T-helper 2 cell treated with Interferon-gamma antibody and Interleukin-4, amounts not matched to agents 100 ng/mL and 5 ng/mL, for 36 hours (primary cell): ENCODE results near the gene NDUFS6. TPM values are rescaled to one million over a fixed set of nuclear protein-coding genes. Genes with fewer than 3 reads are reported as not detected.
"Not testable (repeated sequence)": the region's sequence is repeated elsewhere in the genome, so short reads cannot be mapped to it uniquely, and the experiment has no call there.

Source experiments
- intact Hi-C: fragments of 100-400 bp; cut with micrococcal nuclease; formaldehyde crosslinking; loops from one replicate; pipeline ENCODE4 v1.15.1; 2023
- total RNA-seq: library from RNA; stranded (reverse); gene quantifications from 2 replicates; pipeline ENCODE4 v1.2.3, GENCODE V29; 2022

Gene NDUFS6
- total RNA-seq, 1 donor from 2014 or later: 35.3 TPM

DNA sequence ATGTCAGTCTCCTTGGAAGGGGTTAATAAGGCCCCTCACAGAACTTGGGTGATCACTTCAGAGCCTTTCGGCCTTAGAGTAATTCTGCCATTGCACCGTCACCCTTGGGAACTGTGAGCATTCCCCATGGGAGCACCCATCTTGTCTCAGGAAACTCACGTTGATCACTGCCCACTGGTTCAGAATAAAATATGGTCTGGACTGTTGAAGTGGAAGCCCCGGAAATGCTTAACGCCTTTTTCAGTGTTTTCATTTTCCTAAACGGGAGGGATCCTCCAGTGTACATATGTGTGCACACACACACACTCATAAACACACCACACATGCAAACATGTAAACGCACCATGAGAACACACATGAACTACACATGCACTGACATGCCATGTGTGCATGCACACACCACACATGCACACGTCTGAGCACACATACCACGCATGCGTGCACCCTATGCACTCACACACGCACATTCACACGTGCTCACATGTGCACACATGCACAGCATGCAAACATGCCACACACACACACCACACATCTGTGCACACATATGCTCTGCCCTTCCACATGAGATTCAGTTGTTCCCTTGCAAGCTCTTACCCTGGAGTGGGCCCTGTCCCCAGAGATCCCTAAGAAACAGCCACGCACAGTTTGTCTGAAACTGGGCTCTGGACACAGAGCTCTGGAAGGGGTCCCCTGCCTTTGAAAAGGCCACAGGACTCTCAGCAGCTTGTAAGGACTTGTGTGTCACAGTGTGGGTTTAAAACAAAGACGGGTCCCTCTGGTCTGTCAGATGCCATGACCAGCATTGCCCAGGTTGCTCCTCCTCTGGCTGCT, 18.6 kb upstream of the NDUFS6 start:
- intact Hi-C loops: no loop called here

DNA sequence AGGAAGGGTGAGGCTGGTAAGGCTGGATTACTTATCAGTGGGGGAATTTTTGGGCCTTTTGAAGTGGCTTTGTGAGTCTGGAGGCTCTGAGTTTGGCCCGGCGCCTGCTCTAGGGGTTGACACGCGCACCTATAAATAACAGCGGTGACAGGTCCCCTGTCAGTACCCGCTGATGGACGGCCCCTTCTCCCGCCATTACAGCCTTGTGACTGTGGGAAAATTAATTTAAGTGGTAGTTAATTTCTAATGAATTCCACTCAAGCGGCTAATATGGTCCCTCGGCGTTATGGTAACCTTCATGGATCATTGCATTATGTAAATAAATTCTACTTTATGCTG, 18.0 kb upstream of the NDUFS6 start:
- intact Hi-C loops: no loop called here

GRCh38 chr5:1784197-1785050, 16.8 kb upstream of the NDUFS6 start:
- intact Hi-C loops: no loop called here

DNA sequence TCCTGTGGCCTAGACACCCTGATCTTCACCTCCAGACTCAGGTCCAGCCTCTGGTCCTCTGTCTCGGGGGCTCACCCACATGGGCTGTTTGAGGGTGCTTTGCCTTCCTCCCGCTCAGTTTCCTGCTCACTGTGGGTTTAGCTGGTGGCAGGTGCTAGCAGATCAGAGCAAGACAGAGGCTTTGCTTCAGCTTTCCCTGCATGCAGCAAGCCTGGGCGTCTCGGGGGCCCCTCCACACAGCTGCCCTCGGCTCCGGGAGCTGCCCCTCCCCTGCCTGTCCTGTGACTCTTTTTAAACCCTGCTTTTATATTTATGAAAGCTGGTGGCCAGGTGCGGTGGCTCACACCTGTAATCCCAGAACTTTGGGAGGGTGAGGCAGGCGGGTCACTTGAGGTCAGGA, 16.1 kb upstream of the NDUFS6 start:
- intact Hi-C loops: no loop called here

DNA sequence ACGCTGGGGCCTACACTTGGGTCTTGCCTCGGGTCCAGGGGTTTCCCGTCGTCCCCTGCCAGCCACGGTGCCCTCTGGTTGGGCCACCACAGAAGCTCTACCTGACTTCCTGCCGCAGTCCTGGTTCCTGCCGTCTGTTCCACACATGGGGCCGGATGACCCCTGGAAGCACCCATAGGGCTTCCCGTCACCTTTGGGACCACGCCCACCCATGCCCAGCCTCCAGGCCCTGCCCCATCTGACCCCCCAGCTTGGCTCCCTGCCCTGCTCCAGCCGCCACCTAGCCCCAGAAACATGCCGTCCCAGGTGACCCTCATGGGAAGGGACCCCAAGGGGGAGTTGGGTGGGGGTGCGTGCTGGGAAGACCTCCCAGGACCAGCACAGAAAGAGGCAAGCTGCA, 15.2 kb upstream of the NDUFS6 start:
- intact Hi-C loops: no loop called here

DNA sequence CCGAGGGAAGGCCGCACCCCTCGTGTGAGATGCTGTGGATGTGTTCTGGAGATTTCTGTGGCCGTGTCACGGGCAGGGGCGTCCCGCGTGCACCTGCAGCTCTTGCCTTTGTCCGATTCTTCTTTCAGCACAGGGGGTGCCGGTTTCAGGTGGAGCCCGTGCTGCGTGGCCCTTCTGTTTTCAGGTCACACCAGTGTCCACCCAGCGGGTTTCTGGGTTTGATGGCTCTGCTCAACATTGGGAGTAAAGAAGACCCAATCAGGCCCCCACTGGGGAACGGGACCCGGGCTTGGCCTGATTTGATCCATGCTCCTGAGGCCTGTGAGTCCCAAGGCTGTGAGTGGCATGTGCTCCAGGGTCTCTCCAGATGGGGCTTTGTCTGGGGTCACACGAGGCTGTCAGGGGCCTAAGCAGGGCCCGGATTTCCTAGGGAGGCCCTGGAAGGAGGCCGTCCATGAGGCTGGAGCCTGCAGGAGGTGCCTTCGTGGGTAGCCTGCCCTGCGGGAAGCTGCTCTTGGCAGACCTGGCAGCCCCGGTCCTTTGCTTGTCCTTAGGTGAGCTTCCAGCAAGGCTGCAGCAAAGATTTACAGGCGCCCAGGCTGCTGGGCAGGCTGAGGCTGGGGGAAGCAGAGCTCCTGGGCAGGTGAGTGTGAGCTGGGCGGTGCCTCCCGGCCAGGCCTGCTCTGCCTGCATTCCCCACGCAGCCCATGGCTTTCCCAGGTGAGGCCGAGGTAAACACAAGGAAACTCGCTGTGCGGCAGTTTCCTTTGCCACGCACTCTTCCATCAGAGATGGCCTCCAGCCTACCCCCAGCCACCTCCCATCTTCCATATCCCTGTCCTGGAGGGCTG, 14.4 kb upstream of the NDUFS6 start:
- intact Hi-C loops: no loop called here

DNA sequence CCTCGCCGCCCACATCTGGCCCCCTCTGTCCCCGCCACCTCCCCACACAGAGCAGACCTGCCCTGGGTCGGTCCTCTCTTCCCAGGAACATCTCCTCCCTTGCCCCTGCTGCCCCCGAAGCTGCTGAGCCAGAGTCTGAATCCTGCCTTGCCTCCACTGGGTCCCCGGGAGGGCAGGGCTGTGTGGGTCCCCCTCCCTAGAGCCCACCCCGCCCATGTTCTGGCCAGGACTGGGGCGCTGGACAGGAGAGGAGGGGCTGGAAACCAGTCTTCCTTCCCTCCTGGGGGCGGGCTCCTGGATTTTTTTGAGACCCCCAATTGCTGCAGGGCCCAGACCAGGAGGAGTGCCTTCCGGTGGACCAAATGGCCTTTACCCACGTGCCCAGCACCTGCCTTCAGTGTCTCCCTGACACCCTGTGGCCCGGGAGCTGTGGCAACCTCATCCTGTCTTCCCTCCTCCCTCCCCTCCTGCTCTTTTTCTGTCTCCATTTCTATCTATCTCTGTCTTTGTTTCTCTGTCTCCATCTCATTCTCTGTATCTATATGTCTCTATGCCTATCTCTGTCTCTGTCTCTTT, 13.6 kb upstream of the NDUFS6 start:
- intact Hi-C loops: no loop called here

DNA sequence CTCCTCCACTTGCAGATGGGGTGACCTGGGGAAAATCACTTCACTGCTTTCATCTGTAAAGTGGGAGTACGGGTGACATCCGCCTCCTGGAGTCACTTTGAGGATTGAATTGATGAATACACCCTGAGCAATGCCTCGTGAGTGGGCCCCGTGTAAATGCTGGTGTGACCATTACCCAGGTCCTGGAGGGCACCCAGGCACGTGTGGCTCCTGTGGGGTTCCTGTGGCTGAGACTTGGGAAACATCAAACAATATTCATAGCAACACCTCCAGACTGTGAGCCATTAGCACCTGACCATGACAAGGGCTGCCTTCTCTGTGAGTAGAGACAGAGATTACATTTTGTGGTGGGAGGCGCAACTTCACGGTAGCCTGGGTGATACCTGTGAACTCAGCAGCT, 13.0 kb upstream of the NDUFS6 start:
- intact Hi-C loops: no loop called here

- intact Hi-C loops: no loop called here
Observed at GRCh38 chr5:1788828-1789227, 12.4 kb upstream of the NDUFS6 start.

DNA sequence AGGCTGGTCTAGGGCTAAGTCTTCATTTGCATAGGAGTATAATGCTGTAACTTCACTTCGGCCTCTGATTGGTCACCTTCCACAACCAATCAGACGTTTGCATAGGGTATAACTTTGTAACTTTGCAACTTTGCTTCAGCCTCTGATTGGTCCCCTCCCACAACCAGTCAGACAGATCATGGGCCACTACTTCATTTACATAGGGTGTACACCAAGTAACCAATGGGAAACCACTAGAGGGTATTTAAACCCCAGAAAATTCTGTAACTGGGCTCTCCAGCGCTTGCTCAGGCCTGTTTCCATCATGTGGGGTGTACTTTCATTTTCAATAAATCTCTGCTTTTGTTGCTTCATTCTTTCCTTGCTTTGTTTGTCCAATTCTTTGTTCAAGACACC, 11.8 kb upstream of the NDUFS6 start:
- intact Hi-C loops: not testable (repeated sequence)

DNA sequence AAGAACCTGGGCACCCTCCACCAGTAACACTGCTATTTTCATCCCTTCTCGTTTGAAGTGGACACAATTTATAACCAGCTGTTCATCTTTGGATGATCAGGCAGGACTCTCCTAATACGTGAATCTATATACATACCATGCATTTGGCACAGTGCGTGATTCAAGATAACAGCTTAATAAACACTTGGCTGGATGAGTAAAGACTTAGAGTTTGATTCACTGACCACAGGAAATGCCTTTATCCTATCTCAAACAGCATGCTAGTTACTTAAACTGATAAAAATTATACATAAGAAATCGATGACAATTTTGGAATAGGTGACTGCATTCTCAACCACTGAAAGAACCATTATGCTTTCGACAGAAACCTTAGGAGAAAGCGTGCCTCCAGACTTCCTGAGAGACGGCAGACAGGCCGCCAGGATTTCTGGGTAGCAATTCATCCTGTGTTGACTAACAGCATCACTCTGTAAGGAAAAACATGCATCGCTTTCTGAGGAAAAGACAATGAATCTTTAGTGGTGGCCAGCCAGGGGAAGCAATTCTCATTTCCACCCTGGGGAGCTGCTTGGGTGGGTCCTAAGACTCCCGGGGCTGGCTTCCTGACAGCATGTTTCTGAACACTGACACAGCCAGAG, 11.3 kb upstream of the NDUFS6 start:
- intact Hi-C loops: loop anchor here (5.0 to 10.0 kb wide), 3 partner anchors 253 to 1518 kb away; partner anchors contain the start of genes CEP72 and PDCD6

DNA sequence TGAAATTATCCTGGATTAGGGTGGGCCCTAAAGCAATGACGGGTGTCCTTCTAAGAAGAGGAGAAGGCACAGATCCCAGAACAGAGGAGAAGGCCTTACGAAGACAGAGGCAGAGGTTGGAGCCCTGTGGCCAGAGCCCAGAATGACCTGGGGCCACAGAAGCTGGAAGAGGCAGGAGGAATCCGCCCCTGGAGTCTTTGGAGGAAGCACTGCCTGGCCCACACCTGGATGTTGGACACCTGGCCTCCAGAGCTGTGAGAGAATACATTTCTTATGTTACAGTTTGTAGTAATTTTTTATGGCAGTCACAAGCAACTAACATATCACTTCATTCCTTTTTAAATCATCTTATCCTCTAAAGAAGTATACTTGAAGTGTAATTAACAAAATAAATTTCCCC, 10.0 kb upstream of the NDUFS6 start:
- intact Hi-C loops: loop anchor here (5.0 to 10.0 kb wide), 3 partner anchors 254 to 1519 kb away; partner anchors contain the start of genes CEP72 and PDCD6

GRCh38 chr5:1792842-1793266, 8.4 kb upstream of the NDUFS6 start:
- intact Hi-C loops: loop anchor here (1.0 to 10.0 kb wide), 4 partner anchors 8 to 1521 kb away; partner anchors contain the start of genes CEP72, NDUFS6 and PDCD6

GRCh38 chr5:1793301-1793740, 7.9 kb upstream of the NDUFS6 start:
- intact Hi-C loops: loop anchor here (5.0 to 10.0 kb wide), 3 partner anchors 256 to 1521 kb away; partner anchors contain the start of genes CEP72 and PDCD6

GRCh38 chr5:1793966-1794900, 7.0 kb upstream of the NDUFS6 start:
- intact Hi-C loops: loop anchor here (5.0 to 10.0 kb wide), 3 partner anchors 257 to 1522 kb away; partner anchors contain the start of genes CEP72 and PDCD6

GRCh38 chr5:1794901-1795290, 6.3 kb upstream of the NDUFS6 start:
- intact Hi-C loops: loop anchor here (5.0 to 10.0 kb wide), 3 partner anchors 258 to 1523 kb away; partner anchors contain the start of genes CEP72 and PDCD6

- intact Hi-C loops: loop anchor here (10.0 kb wide), 1 partner anchor 1181 kb away; the partner anchor contains the start of gene CEP72
Observed at GRCh38 chr5:1795506-1795905, 5.7 kb upstream of the NDUFS6 start.

- intact Hi-C loops: loop anchor here (10.0 kb wide), 1 partner anchor 1181 kb away; the partner anchor contains the start of gene CEP72
Observed at GRCh38 chr5:1795931-1796330, 5.3 kb upstream of the NDUFS6 start.
